GM12801 (cell line): ENCODE data around the gene PCCA.

Experiments
- TF ChIP-seq, protein P1 (sequence below): IDR thresholded peaks from one replicate; pipeline ENCODE4 v1.5.1; 2011; ENCODE audit warnings: control low read depth; ENCODE audit not compliant: insufficient read length; ENCODE audit errors: extremely low read depth

Gene PCCA

DNA sequence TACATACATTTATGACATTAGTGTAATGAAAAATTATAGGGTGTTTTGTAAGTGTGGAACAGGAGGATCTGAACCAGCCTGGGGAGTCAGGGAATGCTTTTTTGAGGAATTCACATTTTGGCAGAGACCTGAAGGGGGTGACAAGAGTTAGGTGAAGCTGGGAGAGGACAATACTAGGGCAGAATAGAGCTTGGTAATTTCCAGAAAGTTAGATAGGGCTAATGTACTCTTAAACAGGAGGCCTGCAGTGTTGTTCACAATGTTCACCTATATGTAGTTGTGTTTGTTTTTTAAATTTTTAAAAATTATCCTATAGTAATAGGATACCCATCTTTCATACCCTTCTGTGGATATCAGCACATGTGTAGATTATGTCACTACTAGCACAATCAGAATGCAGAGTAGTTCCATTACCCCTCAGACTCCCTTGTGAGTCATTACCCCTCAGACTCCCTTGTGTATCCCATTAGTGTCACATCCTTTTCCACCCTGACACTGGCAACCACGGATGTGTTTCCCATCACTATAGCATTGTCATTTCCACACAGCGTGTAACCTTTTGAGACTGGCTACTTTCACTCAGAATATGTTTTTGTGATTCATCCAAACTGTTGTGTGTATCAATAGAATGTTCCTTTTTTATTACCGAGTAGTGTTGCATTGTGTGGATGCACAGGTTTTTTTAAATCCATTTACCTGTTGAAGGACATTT, 43.1 kb downstream of the PCCA start:
- TF ChIP-seq, protein P1, sequence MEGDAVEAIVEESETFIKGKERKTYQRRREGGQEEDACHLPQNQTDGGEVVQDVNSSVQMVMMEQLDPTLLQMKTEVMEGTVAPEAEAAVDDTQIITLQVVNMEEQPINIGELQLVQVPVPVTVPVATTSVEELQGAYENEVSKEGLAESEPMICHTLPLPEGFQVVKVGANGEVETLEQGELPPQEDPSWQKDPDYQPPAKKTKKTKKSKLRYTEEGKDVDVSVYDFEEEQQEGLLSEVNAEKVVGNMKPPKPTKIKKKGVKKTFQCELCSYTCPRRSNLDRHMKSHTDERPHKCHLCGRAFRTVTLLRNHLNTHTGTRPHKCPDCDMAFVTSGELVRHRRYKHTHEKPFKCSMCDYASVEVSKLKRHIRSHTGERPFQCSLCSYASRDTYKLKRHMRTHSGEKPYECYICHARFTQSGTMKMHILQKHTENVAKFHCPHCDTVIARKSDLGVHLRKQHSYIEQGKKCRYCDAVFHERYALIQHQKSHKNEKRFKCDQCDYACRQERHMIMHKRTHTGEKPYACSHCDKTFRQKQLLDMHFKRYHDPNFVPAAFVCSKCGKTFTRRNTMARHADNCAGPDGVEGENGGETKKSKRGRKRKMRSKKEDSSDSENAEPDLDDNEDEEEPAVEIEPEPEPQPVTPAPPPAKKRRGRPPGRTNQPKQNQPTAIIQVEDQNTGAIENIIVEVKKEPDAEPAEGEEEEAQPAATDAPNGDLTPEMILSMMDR, result no peak

GRCh38 chr13:100138859-100139491, 50.1 kb downstream of the PCCA start:
- TF ChIP-seq, protein P1, result no peak

- TF ChIP-seq, protein P1, result no peak
These were observed 50.9 kb downstream of the PCCA start for GRCh38 chr13:100139817-100140216.

DNA sequence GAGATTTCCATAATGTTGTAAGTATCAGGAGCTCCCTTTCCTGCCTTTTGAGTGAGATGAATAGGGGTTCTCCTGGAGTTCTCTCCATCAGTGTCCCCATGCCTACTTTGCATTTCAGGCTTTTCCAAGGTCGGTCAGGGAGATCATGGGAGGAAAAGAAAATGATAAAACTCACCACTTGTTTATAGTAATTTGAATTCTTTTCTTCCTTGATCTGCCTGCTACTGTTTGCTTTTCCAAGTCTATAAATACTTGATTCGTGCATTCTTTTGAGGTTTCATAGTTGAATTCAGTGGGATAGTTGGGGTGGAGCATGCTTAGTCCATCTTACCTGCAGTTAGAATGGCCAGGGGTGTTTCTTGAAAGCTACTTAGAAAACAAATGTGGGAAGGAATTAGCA, 51.5 kb downstream of the PCCA start:
- TF ChIP-seq, protein P1, result no peak

GRCh38 chr13:100146534-100146933, 57.6 kb downstream of the PCCA start:
- TF ChIP-seq, protein P1, result no peak

GRCh38 chr13:100147825-100148224, 58.9 kb downstream of the PCCA start:
- TF ChIP-seq, protein P1, result no peak

DNA sequence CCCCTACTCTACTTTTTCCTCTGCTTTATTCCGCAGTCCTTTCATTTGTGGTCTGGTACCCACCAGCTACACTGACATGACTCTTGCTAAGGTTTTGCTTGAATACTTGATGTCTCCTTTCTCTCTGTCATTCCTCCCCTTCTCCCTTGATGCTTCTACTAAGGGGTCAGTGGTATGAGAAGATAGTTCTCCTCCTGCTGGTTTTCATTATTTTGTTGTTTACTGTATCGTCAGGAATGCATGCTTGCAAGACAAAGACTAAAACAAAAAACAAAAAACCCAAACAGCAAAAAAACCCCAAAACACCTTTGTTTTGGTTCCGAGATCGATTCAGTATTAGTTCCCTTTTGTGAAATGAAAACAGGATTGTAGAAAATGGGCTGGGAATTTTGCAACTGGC, 59.5 kb downstream of the PCCA start:
- TF ChIP-seq, protein P1, result no peak
